Measurements from ENCODE around the gene SARS2.

- TF ChIP-seq CTCF (IDR thresholded peaks at IDR 0.05) = no peak
- TF ChIP-seq POLR2AphosphoS5 (IDR thresholded peaks at IDR 0.05) = no peak
Measured at GRCh38 chr19:38908911-38909310, 21.7 kb downstream of the SARS2 start.

Measured in prostate gland (tissue), 2 donors.